H9 (cell line): Measurements from ENCODE around the gene SORBS1. TPM values are rescaled to one million over a fixed set of nuclear protein-coding genes. Genes with fewer than 3 reads are reported as not detected.

Experiments used
- DNase-seq: peaks from one replicate; pipeline ENCODE4 v3.0.0-alpha.2; 2017
- H2AFZ ChIP-seq: one replicate; pipeline ENCODE4 v1.6.1; 2013; ENCODE audit warnings: mild to moderate bottlenecking, low read length, control low read depth, moderate library complexity
- H2AK5ac ChIP-seq: 2 replicates; pipeline ENCODE4 v1.6.1; 2013; ENCODE audit warnings: low read length, control low read depth, mixed read lengths; ENCODE audit not compliant: insufficient read length
- H2BK120ac ChIP-seq: one replicate; pipeline ENCODE4 v1.6.1; 2013; ENCODE audit warnings: low read depth, mild to moderate bottlenecking, low read length, control low read depth, inconsistent platforms; ENCODE audit not compliant: poor library complexity, severe bottlenecking
- H2BK12ac ChIP-seq: 2 replicates; pipeline ENCODE4 v1.6.1; 2013; ENCODE audit warnings: low read length, control low read depth, mixed read lengths, low read depth; ENCODE audit not compliant: insufficient read length
- H2BK15ac ChIP-seq: 2 replicates; pipeline ENCODE4 v1.6.1; 2013; ENCODE audit warnings: low read depth, low read length, control low read depth
- H2BK20ac ChIP-seq: one replicate; pipeline ENCODE4 v1.6.1; 2013; ENCODE audit warnings: low read depth, mild to moderate bottlenecking, low read length, control low read depth, inconsistent platforms; ENCODE audit not compliant: poor library complexity, severe bottlenecking
- H2BK5ac ChIP-seq: 2 replicates; pipeline ENCODE4 v1.6.1; 2013; ENCODE audit warnings: low read length, control low read depth, mixed read lengths; ENCODE audit not compliant: insufficient read length
- H3K14ac ChIP-seq: 2 replicates; pipeline ENCODE4 v1.6.1; 2013; ENCODE audit warnings: low read length, control low read depth; ENCODE audit not compliant: insufficient read depth
- H3K18ac ChIP-seq: 2 replicates; pipeline ENCODE4 v1.6.1; 2013; ENCODE audit warnings: low read depth, mild to moderate bottlenecking, mixed read lengths, low read length, control low read depth; ENCODE audit not compliant: insufficient read length
- H3K23ac ChIP-seq: 2 replicates; pipeline ENCODE4 v1.6.1; 2013; ENCODE audit warnings: low read length, control low read depth, mixed read lengths, low read depth; ENCODE audit not compliant: insufficient read length
- H3K23me2 ChIP-seq: 2 replicates; pipeline ENCODE4 v1.6.1; 2013; ENCODE audit warnings: low read depth, mild to moderate bottlenecking, mixed read lengths, low read length, control low read depth; ENCODE audit not compliant: insufficient read length, poor library complexity, severe bottlenecking
- H3K27ac ChIP-seq: 2 replicates; pipeline ENCODE4 v1.5.1; 2013; ENCODE audit warnings: low read length, control low read depth, mixed read lengths, low read depth; ENCODE audit not compliant: insufficient read length
- H3K27me3 ChIP-seq: 2 replicates; pipeline ENCODE4 v1.6.1; 2013; ENCODE audit warnings: low read length, control low read depth, inconsistent platforms; ENCODE audit not compliant: insufficient read depth
- H3K4ac ChIP-seq: 2 replicates; pipeline ENCODE4 v1.6.1; 2013; ENCODE audit warnings: low read depth, mild to moderate bottlenecking, control low read depth, inconsistent platforms, low read length, moderate library complexity
- H3K4me1 ChIP-seq: 2 replicates; pipeline ENCODE4 v1.6.1; 2013; ENCODE audit warnings: low read length, control low read depth, inconsistent platforms; ENCODE audit not compliant: insufficient read depth
- H3K4me2 ChIP-seq: 2 replicates; pipeline ENCODE4 v1.6.1; 2013; ENCODE audit warnings: low read length, control low read depth, mixed read lengths; ENCODE audit not compliant: insufficient read length, insufficient read depth
- H3K56ac ChIP-seq: 2 replicates; pipeline ENCODE4 v1.6.1; 2013; ENCODE audit warnings: low read depth, mild to moderate bottlenecking, mixed read lengths, low read length, control low read depth; ENCODE audit not compliant: insufficient read length
- H3K79me1 ChIP-seq: 2 replicates; pipeline ENCODE4 v1.6.1; 2013; ENCODE audit warnings: low read depth, mild to moderate bottlenecking, moderate library complexity, low read length, control low read depth, inconsistent platforms; ENCODE audit not compliant: insufficient read depth, poor library complexity, severe bottlenecking
- H3K79me2 ChIP-seq: 2 replicates; pipeline ENCODE4 v1.6.1; 2013; ENCODE audit warnings: low read length, control low read depth, inconsistent platforms; ENCODE audit not compliant: insufficient read depth
- H3K9ac ChIP-seq: 2 replicates; pipeline ENCODE4 v1.6.1; 2013; ENCODE audit warnings: low read length, control low read depth, mixed read lengths; ENCODE audit not compliant: insufficient read length; ENCODE audit errors: extremely low read depth
- H3K9me3 ChIP-seq: one replicate; pipeline ENCODE4 v1.6.1; 2013; ENCODE audit warnings: low read depth, low read length, inconsistent platforms; ENCODE audit not compliant: control insufficient read depth
- H3T11ph ChIP-seq: one replicate; pipeline ENCODE4 v1.6.1; 2013; ENCODE audit warnings: mild to moderate bottlenecking, low read length, control low read depth, inconsistent platforms
- H4K20me1 ChIP-seq: one replicate; pipeline ENCODE4 v1.6.1; 2013; ENCODE audit not compliant: control insufficient read depth, insufficient read length, insufficient read depth
- H4K5ac ChIP-seq: 2 replicates; pipeline ENCODE4 v1.6.1; 2013; ENCODE audit warnings: low read depth, mild to moderate bottlenecking, mixed read lengths, low read length, control low read depth; ENCODE audit not compliant: insufficient read length
- H4K8ac ChIP-seq: replicated peaks from 2 replicates; pipeline ENCODE4 v1.6.1; 2013; ENCODE audit warnings: low read length, control low read depth, mixed read lengths, low read depth; ENCODE audit not compliant: insufficient read length
- H4K91ac ChIP-seq: 2 replicates; pipeline ENCODE4 v1.6.1; 2013; ENCODE audit warnings: low read depth, mild to moderate bottlenecking, moderate library complexity, mixed read lengths, low read length, control low read depth; ENCODE audit not compliant: insufficient read length
- H3K27ac Mint-ChIP-seq, 3 experiments: 2 replicates in 2 of 3; 3 replicates in 1 of 3; pipeline ENCODE4 v1.8.0; 2020 to 2021; ENCODE audit warnings: mixed read lengths in 3 of 3, mild to moderate bottlenecking in 1 of 3, moderate library complexity in 1 of 3
- H3K27me3 Mint-ChIP-seq: 2 replicates; pipeline ENCODE4 v1.8.0; 2021; ENCODE audit warnings: low read depth, mild to moderate bottlenecking, moderate library complexity, mixed read lengths
- H3K36me3 Mint-ChIP-seq, 3 experiments: 2 replicates in 2 of 3; 3 replicates in 1 of 3; pipeline ENCODE4 v1.8.0; 2020 to 2021; ENCODE audit warnings: low read depth in 3 of 3, mixed read lengths in 3 of 3; ENCODE audit not compliant: insufficient read depth in 1 of 3
- H3K4me1 Mint-ChIP-seq, 2 experiments: 2 replicates each; pipeline ENCODE4 v1.8.0; 2020; ENCODE audit warnings: mixed read lengths in 2 of 2
- H3K4me3 Mint-ChIP-seq, 2 experiments: 2 replicates in 1 of 2; 3 replicates in 1 of 2; pipeline ENCODE4 v1.8.0; 2020 to 2021; ENCODE audit warnings: mild to moderate bottlenecking in 2 of 2, mixed read lengths in 2 of 2, moderate library complexity in 1 of 2
- H3K9me3 Mint-ChIP-seq, 2 experiments: 2 replicates in 1 of 2; 3 replicates in 1 of 2; pipeline ENCODE4 v1.8.0; 2020; ENCODE audit warnings: mild to moderate bottlenecking in 2 of 2, mixed read lengths in 2 of 2, moderate library complexity in 1 of 2
- CTCF ChIP-seq: fragments of 200-600 bp; sonication (generic); conservative IDR thresholded peaks from 3 replicates; pipeline ENCODE4 v1.8.0; 2021; ENCODE audit warnings: antibody characterized with exemption, mild to moderate bottlenecking
- WGBS: extraction: QIAGEN DNeasy Blood & Tissue Kit; methylation state at CpG from one replicate; pipeline ENCODE4 v1.1.7; 2013; ENCODE audit warnings: missing lambda C conversion rate, low lambda C conversion rate, mixed read lengths; ENCODE audit not compliant: insufficient read length; ENCODE audit errors: extremely low coverage; 5-methylcytosine and 5-hydroxymethylcytosine counted together
- total RNA-seq: library from RNA; stranded (reverse); gene quantifications from 2 replicates; pipeline ENCODE4 v1.2.1, GENCODE V29; 2021

The SORBS1 gene
- total RNA-seq, 1 experiment from 2014 or later = 24.3 TPM

DNA sequence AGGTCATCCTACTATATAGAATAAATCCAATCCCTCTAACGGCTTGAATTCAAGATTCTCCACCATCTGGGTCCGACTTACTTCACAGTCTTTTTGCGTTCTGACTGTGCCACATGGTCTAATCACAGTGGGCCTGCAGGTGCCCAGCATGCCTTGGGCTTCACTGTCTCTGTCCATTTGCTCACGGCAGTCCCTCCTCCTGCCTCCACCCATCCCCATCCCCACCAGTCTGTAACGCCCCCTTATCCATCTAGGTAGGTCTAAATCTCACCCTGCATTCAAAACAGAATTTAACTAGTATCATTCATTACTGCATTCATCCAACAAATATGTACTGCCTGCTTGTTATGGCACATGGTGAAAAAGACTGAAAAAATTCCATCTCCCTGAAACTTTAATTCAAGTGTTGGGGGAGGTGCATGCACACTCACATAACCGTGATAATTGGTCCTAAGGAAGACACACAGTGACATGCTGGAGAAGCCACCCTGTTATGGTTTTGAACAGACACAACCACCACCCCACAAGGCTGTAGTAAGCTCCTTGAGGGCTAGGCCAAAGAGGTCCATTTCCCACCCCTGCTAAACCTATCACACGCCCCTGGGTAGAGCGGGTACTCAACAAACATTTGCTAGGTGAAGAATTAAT is 24.2 kb downstream of the SORBS1 start:
- no peak overlapping the region for H4K8ac ChIP-seq
- H3K4me1 Mint-ChIP-seq = peaks cover 43 to 44% of the 10 kb centered on the region in 2 experiments
- TF ChIP-seq CTCF = no peak
- H2BK15ac ChIP-seq = no peak overlapping the region
- H3K9ac ChIP-seq = no peak overlapping the region
- H3T11ph ChIP-seq = no peak overlapping the region
- no peaks in the 10 kb centered on the region for H4K20me1 ChIP-seq
- no peaks in the 10 kb centered on the region for H3K23me2 ChIP-seq
- no CpG with 5 or more reads among the region's 8 CpGs for WGBS
- H3K4me2 ChIP-seq = no peak overlapping the region
- H3K9me3 Mint-ChIP-seq = no peaks in the 10 kb centered on the region; a peak in 1 of 5 replicates
- H3K4me3 Mint-ChIP-seq = no peak overlapping the region
- H2BK12ac ChIP-seq = no peak overlapping the region
- no peak overlapping the region for H4K5ac ChIP-seq
- no peaks in the 10 kb centered on the region for H3K9me3 ChIP-seq
- H4K91ac ChIP-seq = no peak overlapping the region
- H3K4ac ChIP-seq = no peak overlapping the region
- no peak overlapping the region for H3K23ac ChIP-seq
- H3K27me3 Mint-ChIP-seq = peaks cover 8% of the 10 kb centered on the region
- H2AFZ ChIP-seq = no peak overlapping the region
- H2BK20ac ChIP-seq = no peak overlapping the region
- no peak for DNase-seq
- no peaks in the 10 kb centered on the region for H3K27me3 ChIP-seq
- H3K27ac ChIP-seq = no peak overlapping the region
- no peak overlapping the region for H3K27ac Mint-ChIP-seq
- no peak overlapping the region for H2BK120ac ChIP-seq
- no peaks in the 10 kb centered on the region; the same call in 1 of the 2 replicates for H3K79me2 ChIP-seq
- peaks cover 0 to 3% (median 0%) of the 10 kb centered on the region in 3 experiments; a peak in 2 of 7 replicates for H3K36me3 Mint-ChIP-seq
- no peak overlapping the region for H2AK5ac ChIP-seq
- no peak overlapping the region for H3K14ac ChIP-seq
- peaks cover 16% of the 10 kb centered on the region for H3K4me1 ChIP-seq
- no peak overlapping the region for H2BK5ac ChIP-seq
- H3K79me1 ChIP-seq = no peaks in the 10 kb centered on the region
- no peak overlapping the region for H3K18ac ChIP-seq
- H3K56ac ChIP-seq = no peak overlapping the region
